Activated T-cell treated with anti-CD3 and anti-CD28 coated beads, Interleukin-2, amount 50 U/mL, for 1 hour (primary cell): ENCODE data around the gene ATP1B1.

Source experiments
- DNase-seq: peaks from one replicate; pipeline ENCODE4 v3.0.0-alpha.2; 2020

The ATP1B1 gene

DNA sequence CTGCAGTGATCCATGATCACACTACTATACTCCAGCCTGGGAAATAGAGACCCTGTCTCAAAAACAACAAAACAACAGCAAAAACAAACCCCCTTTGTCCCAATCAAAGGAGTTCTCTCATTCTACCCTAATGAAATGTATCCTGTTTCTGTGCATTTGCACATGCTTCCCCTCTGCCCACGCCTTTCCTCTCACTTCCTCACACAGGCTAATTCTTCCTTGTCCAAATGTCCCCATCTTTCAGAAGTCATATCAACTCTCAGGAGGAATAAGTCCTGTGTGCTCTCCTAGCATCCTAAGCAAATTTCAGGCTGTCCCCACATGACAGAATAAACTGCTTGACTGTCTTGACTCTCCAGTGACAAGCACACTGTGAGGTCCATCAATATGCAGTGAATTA, 8.1 kb upstream of the ATP1B1 start:
- no peak for DNase-seq

DNA sequence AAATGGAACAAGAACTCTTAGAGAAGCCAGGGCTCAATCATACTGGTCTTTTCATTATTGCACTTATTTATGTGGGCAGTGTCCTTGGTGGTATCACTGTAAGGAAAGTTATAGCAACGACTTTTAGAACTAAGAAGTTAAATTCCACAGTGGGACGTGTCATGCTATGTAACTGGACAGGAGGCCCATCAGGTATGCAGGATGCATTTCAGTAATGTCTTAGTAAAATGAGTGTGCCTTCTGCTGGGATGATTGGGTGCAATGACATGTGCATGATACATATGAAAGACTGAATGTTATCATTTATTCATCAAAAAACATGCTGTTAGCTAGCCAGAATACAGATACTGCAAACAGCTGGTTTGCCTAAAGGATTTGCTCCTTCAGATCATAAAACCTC, 6.9 kb upstream of the ATP1B1 start:
- DNase-seq = no peak

- no peak for DNase-seq
Observed at GRCh38 chr1:169100208-169100607, 6.3 kb upstream of the ATP1B1 start.

DNA sequence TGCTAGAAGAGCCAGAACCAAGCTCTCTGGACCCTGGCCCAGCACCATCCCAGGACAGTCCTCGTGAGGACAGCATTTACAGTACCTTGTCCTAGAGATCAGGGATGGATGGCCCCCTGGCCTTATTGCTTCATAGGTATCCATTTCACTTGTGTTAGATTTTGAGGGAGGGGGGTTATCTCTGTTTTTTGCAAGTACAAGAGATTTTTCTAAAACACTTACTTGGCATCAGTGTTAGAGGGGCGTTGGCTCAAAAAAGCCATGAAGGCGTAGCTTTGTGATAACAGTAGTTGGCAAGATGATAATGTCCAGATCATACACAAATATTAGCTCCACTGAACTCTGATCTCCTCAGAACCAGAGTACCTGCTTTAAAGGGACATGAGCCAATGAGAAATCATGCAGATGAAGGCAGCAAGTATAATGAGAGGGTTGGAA, 5.8 kb upstream of the ATP1B1 start:
- DNase-seq = no peak

DNA sequence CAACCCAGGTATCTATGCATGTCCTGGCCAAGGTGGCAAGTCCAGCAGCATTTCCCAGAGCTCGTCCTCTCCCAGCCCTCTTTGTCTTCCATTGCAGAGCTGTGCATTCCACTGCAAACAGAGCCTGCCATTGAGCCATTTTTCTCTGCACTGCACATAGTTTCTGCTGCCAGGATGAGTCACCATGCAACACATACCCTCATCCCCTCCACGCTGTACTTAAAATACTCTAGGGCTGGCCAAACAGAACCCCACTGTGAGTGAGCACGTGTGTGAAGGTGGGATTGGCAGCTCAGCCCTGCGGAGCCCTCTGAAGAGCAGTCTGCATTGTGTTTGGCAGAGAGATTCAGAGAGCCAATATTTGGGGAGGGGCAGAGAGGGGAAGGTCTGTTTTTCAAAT, 3.9 kb upstream of the ATP1B1 start:
- DNase-seq = no peak

- no peak for DNase-seq
Observed at GRCh38 chr1:169103002-169103401, 3.5 kb upstream of the ATP1B1 start.

GRCh38 chr1:169103480-169103893, 3.0 kb upstream of the ATP1B1 start:
- no peak for DNase-seq

DNA sequence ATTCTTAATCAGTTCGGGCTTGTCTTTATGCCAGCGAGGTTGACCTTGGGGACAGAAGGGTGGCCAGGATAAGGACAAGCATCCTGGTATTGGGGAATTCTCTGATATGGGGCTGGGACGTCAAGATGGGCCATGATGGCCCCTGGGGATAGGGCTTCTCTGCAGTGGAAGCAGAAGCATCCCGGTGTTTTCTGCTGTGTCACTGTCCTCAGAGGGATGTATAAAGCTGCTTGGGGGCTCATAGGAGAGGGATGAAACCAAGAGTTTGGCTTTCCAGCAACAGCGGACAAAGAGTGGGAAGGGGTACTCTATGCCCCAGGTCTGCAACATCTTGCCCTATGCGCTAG, 1.4 kb upstream of the ATP1B1 start:
- no peak for DNase-seq

GRCh38 chr1:169105434-169106094, 926 bp upstream of the ATP1B1 start:
- DNase-seq = no peak

- no peak for DNase-seq
Observed at GRCh38 chr1:169106921-169107602, 572 bp downstream of the ATP1B1 start.

- no peak for DNase-seq
Observed at GRCh38 chr1:169107603-169108208, 1.2 kb downstream of the ATP1B1 start.

- DNase-seq = no peak
Observed at GRCh38 chr1:169108223-169108622, 1.7 kb downstream of the ATP1B1 start.

DNA sequence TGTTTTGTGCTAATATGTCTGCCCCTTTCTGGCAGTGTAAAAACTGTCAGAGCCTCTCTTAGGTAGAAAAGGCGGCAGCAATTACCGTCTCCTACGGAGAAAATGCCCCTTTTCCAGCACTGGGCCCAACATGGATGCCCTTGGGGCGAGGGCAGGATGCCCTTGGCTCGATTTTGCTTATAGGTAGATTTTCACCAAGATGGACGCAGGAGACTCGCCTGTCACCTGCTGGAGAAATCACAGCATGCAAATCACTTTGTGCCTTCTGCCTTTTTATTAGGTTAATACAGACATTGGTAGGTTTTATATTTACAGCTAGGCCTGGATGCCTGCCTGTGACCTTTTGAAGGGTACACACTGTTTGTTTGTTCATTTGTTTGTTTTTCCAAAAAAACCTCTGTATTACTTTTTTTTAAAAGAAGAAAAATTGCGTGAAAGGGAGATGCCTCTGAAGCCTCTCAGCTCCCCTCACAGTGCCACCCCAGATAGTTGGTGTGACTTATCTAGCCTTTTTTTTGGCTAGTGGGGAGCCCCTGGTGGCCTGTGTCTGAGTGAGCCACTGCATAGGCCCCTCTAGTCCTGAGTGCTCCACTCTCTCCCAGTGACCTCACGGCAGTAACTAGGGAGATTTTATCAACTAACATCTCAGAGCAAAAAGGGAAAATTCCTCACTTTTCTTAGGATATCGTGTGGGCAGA, 2.5 kb downstream of the ATP1B1 start:
- no peak for DNase-seq

- no peak for DNase-seq
Observed at GRCh38 chr1:169109561-169110134, 3.2 kb downstream of the ATP1B1 start.

DNA sequence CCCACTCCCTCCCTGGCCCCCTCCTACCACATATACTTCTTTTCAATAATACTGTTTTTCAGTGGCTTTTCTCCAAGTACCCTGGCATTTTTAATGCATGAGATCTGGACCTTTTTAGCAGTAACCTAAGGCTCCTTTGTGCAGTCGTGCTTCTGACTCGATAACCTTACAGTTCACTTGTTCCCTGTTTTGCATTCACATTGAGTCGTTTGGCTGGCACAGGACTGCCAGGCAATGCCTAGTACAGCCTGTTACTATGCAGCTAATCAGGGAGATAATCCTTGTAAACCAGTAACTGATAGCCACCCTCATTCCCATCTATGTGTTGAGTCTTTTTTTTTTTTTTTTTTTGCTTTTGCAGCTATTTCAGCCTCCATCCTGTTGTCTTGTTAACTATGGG, 3.7 kb downstream of the ATP1B1 start:
- DNase-seq = no peak

- no peak for DNase-seq
Observed at GRCh38 chr1:169110689-169111447, 4.4 kb downstream of the ATP1B1 start.

DNA sequence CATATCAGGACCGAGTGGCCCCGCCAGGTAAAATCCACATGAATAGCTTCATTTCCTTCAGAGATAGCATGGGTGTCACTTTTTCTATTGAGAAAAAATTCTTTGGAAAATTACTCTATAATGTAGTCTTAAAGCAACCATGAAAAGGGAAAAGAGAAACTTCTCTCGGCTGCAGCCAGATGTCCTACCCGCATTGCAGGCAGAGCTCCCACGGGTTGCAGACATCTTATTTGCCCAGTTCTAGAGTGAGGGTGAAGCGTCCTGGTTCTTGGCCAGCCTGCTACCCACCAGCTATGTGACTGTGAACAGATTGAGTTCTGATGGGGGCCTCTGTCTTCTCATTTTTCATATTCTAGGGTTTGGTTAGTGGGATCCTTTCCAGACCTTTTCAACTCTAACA, 5.0 kb downstream of the ATP1B1 start:
- DNase-seq = no peak

GRCh38 chr1:169112241-169112640, 5.8 kb downstream of the ATP1B1 start:
- no peak for DNase-seq

DNA sequence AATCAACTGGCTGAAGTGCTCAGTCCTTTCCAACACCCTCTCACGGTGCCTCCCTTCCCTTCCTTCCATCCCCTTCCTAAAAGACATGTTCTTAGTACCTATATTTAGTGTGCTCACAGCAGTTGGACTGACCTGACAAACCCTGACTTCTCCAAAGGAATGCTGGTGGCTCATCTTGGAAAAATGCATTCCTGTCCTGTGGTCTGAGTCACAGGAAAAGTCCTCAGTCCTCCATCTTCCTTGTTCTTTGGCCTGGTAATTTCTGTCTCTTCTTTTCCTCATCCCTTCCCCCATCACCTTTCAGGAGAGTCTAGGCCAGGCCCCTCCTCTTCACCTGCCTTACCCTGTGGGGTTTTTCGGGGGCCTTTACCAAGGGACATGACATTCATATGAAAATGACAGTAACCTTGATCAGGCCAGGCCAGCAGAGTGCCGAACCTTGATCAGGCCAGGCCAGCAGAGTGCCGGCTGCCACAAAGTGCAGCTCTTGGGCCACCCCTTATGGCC, 7.2 kb downstream of the ATP1B1 start:
- DNase-seq = no peak

DNA sequence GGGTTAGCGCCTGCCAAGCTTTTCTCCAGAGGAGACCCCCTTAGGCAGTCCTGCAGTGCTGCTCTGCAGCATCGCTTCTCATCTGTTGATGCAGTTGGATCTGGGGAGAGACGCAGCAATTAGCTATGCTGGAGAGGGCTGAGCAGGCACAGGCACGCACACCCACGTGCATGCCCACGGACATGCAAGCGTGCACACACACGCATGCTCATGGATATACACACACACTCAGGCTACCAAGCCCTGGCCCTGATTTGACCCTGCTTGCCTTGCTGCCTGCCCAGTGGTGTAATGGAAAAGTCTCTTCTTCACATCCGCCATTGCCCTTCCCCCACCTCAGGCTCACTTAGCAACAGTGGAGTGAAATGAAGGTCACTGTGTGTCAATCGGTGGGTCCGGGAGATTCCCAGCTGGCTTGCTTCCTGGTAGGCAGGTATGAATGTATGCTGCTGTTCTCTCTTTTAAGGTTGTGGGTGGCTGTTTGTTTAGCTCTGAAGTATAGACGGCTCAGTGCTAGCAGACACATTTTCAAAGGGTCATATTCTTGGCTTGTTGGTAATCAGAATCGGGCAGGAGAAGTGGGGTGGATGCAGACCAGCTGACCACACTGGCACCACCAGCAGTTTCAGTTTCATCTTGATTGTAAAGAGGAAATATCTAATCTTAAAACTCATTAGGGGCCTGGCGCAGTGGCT, 9.5 kb downstream of the ATP1B1 start:
- DNase-seq = no peak

DNA sequence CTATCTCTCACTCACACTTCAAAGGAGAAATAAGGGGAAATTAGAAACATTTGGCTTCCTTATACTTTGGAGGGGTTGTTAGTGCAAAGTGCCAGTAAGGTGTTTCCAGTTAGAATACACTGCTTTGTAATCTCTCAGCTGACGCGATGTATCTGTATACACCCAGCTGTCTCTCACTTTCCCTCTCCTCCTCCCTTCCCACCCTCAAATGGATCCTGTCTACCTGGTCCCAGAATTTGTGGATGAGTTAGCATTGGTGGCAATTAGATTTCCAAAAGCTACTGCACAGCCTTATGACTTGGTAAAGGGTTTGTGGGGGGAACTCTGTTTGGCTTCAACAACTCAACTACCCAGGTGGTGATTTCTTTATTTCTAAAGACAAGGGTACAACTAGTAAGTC, 10.5 kb downstream of the ATP1B1 start:
- DNase-seq = no peak

- DNase-seq = no peak
Observed at GRCh38 chr1:169117599-169117998, 11.1 kb downstream of the ATP1B1 start.
